SK-N-SH (cell line): Measurements from ENCODE around the gene CLCNKB. TPM values are rescaled to one million over a fixed set of nuclear protein-coding genes. Genes with fewer than 3 reads are reported as not detected.
A peak's percentile ranks its signal among the peaks of the same experiment; 100 is the strongest.

Source experiments
- CTCF ChIA-PET: fragments of 300-600, 350-600 bp; formaldehyde crosslinking; extraction: SDS; loops from one replicate; lab custom pipeline; 2021; lab: Yijun Ruan, JAX
- POLR2A ChIA-PET: fragments of 350-600 bp; sonication (Branson Sonifier 250); formaldehyde crosslinking; extraction: SDS; loops from one replicate; lab custom pipeline; 2020; ENCODE audit warnings: antibody characterized with exemption, inconsistent platforms; lab: Yijun Ruan, JAX
- DNase-seq: peaks from one replicate; pipeline ENCODE4 v3.0.0; 2012
- H2AFZ ChIP-seq: fragments of 200-600 bp; sonication (generic); 2 replicates; pipeline ENCODE4 v1.8.1; 2016; ENCODE audit warnings: antibody characterized with exemption, mild to moderate bottlenecking, low read depth
- H3F3A ChIP-seq: fragments of 200-600 bp; sonication (generic); replicated peaks from 2 replicates; pipeline ENCODE3; 2016; ENCODE audit warnings: antibody characterized with exemption, mild to moderate bottlenecking; ENCODE audit not compliant: insufficient read depth
- H3K27ac ChIP-seq, 2 experiments: fragments of 200-500 bp in 1 of 2; fragments of 200-600 bp in 1 of 2; sonication (Bioruptor generic) in 1 of 2; sonication (generic), shearing (Covaris generic) in 1 of 2; 2 replicates each; pipeline versions ENCODE4 v1.5.1 to v1.6.1; 2014 to 2016; ENCODE audit warnings: low read depth in 2 of 2, inconsistent platforms in 1 of 2, low read length in 1 of 2, mild to moderate bottlenecking in 1 of 2, mixed read lengths in 1 of 2
- H3K27me3 ChIP-seq: fragments of 200-600 bp; sonication (generic), shearing (Covaris generic); 2 replicates; pipeline ENCODE4 v1.6.1; 2016; ENCODE audit warnings: mixed run types; ENCODE audit not compliant: insufficient read depth
- H3K36me3 ChIP-seq, 2 experiments: fragments of 200-500 bp in 1 of 2; fragments of 200-600 bp in 1 of 2; sonication (Bioruptor generic) in 1 of 2; sonication (generic) in 1 of 2; replicated peaks in 1 of 2; 2 replicates each; pipeline versions ENCODE3 to v1.5.1; 2014 to 2016; ENCODE audit warnings: low read length in 1 of 2, mild to moderate bottlenecking in 1 of 2; ENCODE audit not compliant: insufficient read depth in 2 of 2, control insufficient read depth in 1 of 2
- H3K4me1 ChIP-seq, 2 experiments: fragments of 200-500 bp in 1 of 2; fragments of 200-600 bp in 1 of 2; sonication (Bioruptor generic) in 1 of 2; sonication (generic), shearing (Covaris generic) in 1 of 2; 2 replicates each; pipeline versions ENCODE4 v1.5.1 to v1.6.1; 2014 to 2016; ENCODE audit warnings: low read depth in 1 of 2, low read length in 1 of 2, mixed run types in 1 of 2; ENCODE audit not compliant: insufficient read depth in 2 of 2, control insufficient read depth in 1 of 2
- H3K4me2 ChIP-seq: fragments of 200-600 bp; sonication (generic), shearing (Covaris generic); 2 replicates; pipeline ENCODE4 v1.6.1; 2017; ENCODE audit warnings: mixed run types
- H3K4me3 ChIP-seq, 2 experiments: fragments of 200-500 bp in 1 of 2; fragments of 200-600 bp in 1 of 2; sonication (Bioruptor generic) in 1 of 2; sonication (generic), shearing (Covaris generic) in 1 of 2; 2 replicates each; pipeline versions ENCODE4 v1.5.1 to v1.8.1; 2014 to 2016; ENCODE audit warnings: low read depth in 2 of 2, inconsistent platforms in 1 of 2, low read length in 1 of 2, mild to moderate bottlenecking in 1 of 2, mixed read lengths in 1 of 2, moderate library complexity in 1 of 2
- H3K79me2 ChIP-seq: fragments of 200-600 bp; sonication (generic); 2 replicates; pipeline ENCODE4 v1.8.1; 2017; ENCODE audit warnings: mild to moderate bottlenecking; ENCODE audit not compliant: insufficient read depth
- H3K9ac ChIP-seq: fragments of 200-600 bp; sonication (generic); 2 replicates; pipeline ENCODE4 v1.6.1; 2017; ENCODE audit warnings: mixed run types
- H3K9me2 ChIP-seq: fragments of 200-600 bp; sonication (generic); 2 replicates; pipeline ENCODE4 v1.6.1; 2017; ENCODE audit warnings: mixed run types
- H3K9me3 ChIP-seq: fragments of 200-600 bp; sonication (generic); 2 replicates; pipeline ENCODE4 v1.6.1; 2017; ENCODE audit warnings: mixed run types, mild to moderate bottlenecking, moderate library complexity
- H4K20me1 ChIP-seq: fragments of 200-600 bp; sonication (generic); 2 replicates; pipeline ENCODE4 v1.6.1; 2017; ENCODE audit warnings: mild to moderate bottlenecking, mixed run types; ENCODE audit not compliant: insufficient read depth
- CHD2 ChIP-seq: fragments of 150-350 bp; IDR thresholded peaks from 2 replicates; pipeline ENCODE4 v1.6.1; 2018; ENCODE audit warnings: low read length; ENCODE audit not compliant: partially characterized antibody
- ELF1 ChIP-seq: IDR thresholded peaks from 2 replicates; pipeline ENCODE4 v1.4.0; 2012
- FOSL2 ChIP-seq: IDR thresholded peaks from 2 replicates; pipeline ENCODE4 v1.4.0; 2012; ENCODE audit warnings: low read depth, mild to moderate bottlenecking, moderate library complexity, borderline replicate concordance
- FOXJ3 ChIP-seq: sonication (generic); formaldehyde crosslinking; IDR thresholded peaks from 2 replicates; pipeline ENCODE4 v1.5.1; 2020; ENCODE audit warnings: mild to moderate bottlenecking, missing genetic modification reagents
- FOXM1 ChIP-seq: IDR thresholded peaks from 2 replicates; pipeline ENCODE4 v1.4.0; 2012; ENCODE audit warnings: low read depth, mild to moderate bottlenecking
- JUND ChIP-seq: IDR thresholded peaks from 2 replicates; pipeline ENCODE4 v1.4.0; 2012
- MEF2A ChIP-seq: IDR thresholded peaks from 2 replicates; pipeline ENCODE4 v1.4.0; 2012; ENCODE audit warnings: low read depth, borderline replicate concordance
- NFIC ChIP-seq: IDR thresholded peaks from 2 replicates; pipeline ENCODE4 v1.4.0; 2012; ENCODE audit warnings: borderline replicate concordance
- PBX3 ChIP-seq: IDR thresholded peaks from 2 replicates; pipeline ENCODE4; 2012
- RAD21 ChIP-seq: IDR thresholded peaks from 2 replicates; pipeline ENCODE4 v1.6.1; 2012; ENCODE audit warnings: mild to moderate bottlenecking, low read length
- RCOR1 ChIP-seq: fragments of 150-350 bp; IDR thresholded peaks from 2 replicates; pipeline ENCODE4 v1.6.1; 2017; ENCODE audit warnings: antibody characterized with exemption, low read length
- REST ChIP-seq: IDR thresholded peaks from 2 replicates; pipeline ENCODE4 v1.6.1; 2012; ENCODE audit warnings: mild to moderate bottlenecking, low read depth, low read length, moderate library complexity
- RXRA ChIP-seq: IDR thresholded peaks from 2 replicates; pipeline ENCODE4 v1.4.0; 2012; ENCODE audit warnings: low read depth, mild to moderate bottlenecking, borderline replicate concordance
- TAF1 ChIP-seq: IDR thresholded peaks from 2 replicates; pipeline ENCODE4 v1.6.1; 2012; ENCODE audit warnings: low read depth, mild to moderate bottlenecking, low read length, moderate library complexity, borderline replicate concordance
- TEAD4 ChIP-seq: IDR thresholded peaks from 2 replicates; pipeline ENCODE4 v1.4.0; 2012; ENCODE audit warnings: mild to moderate bottlenecking, borderline replicate concordance; ENCODE audit not compliant: insufficient read depth
- WGBS: methylation state at CpG from one replicate; pipeline ENCODE4 v1.1.6; 2017; ENCODE audit warnings: low lambda C conversion rate; 5-methylcytosine and 5-hydroxymethylcytosine counted together
- polyA plus RNA-seq, 3 experiments: library from polyadenylated mRNA; depleted of rRNA; stranded (reverse); fragments of >200 nt; gene quantifications; 2 replicates each; pipeline ENCODE4 v1.2.3, GENCODE V29; 2012

CLCNKB gene
- polyA plus RNA-seq, 1 of the 3 experiments (the other 2 are of a cell fraction), result 0.41 TPM

GRCh38 chr1:16018749-16019643, 24.6 kb upstream of the CLCNKB start:
- H3K27me3 ChIP-seq, result no peaks in the 10 kb centered on the region
- ChIA-PET CTCF (interaction anchor here (0.6 to 2.9 kb wide), 12 partner anchors 9 to 257 kb away, joined by 3 to 22 read pairs (median 5); partner anchors contain the start of genes CLCNKB and FAM131C), POLR2A (no interaction called here)
- no peaks in the 10 kb centered on the region for H3K9me3 ChIP-seq
- no peak for TF ChIP-seq FOXM1
- TF ChIP-seq RXRA, result no peak
- no peak for TF ChIP-seq RAD21
- TF ChIP-seq CHD2, result no peak
- TF ChIP-seq TAF1, result no peak
- no peak for TF ChIP-seq PBX3
- no peak for TF ChIP-seq RCOR1
- no peak for TF ChIP-seq JUND
- no peak for TF ChIP-seq FOSL2
- TF ChIP-seq FOXJ3 (CRISPR knock-in tag), result no peak
- no peak for TF ChIP-seq MEF2A
- TF ChIP-seq NFIC, result no peak
- no peak for TF ChIP-seq ELF1
- TF ChIP-seq REST, result no peak
- TF ChIP-seq TEAD4, result no peak
- H3K9ac ChIP-seq, result no peak overlapping the region
- H3K4me3 ChIP-seq, result no peak overlapping the region
- H3F3A ChIP-seq, result no peaks in the 10 kb centered on the region
- DNase-seq, result peak; percentile 50
- 94% methylated on average over 22 of the region's 23 CpGs for WGBS
- peaks cover 10 to 52% of the 10 kb centered on the region in 2 experiments; a peak in 2 of 4 replicates for H3K4me1 ChIP-seq
- no peaks in the 10 kb centered on the region for H3K36me3 ChIP-seq
- 0 out of 2 replicates have a peak overlapping the region, but pooled peaks have one; percentile 19 for H3K4me2 ChIP-seq
- no peaks in the 10 kb centered on the region for H3K79me2 ChIP-seq
- H2AFZ ChIP-seq, result no peak overlapping the region
- H3K27ac ChIP-seq, result no peak overlapping the region; a peak in 1 of 4 replicates
- H3K9me2 ChIP-seq, result no peaks in the 10 kb centered on the region
- no peaks in the 10 kb centered on the region for H4K20me1 ChIP-seq
